K562 (cell line): ENCODE results near the gene TIAM1. TPM values are rescaled to one million over a fixed set of nuclear protein-coding genes. Genes with fewer than 3 reads are reported as not detected.

Source experiments
- ATAC-seq: fragments of 200-7000 bp; cut with Tn5 transposase; 3 replicates; pipeline ENCODE4 v1.9.1; 2020; ENCODE audit warnings: moderate library complexity
- BruUV-seq: library from RNA; stranded (reverse); fragments of 400-500 nt; replicated peaks from 2 replicates; lab custom pipeline; 2021; lab: Mats Ljungman, UMichigan
- CTCF ChIA-PET: fragments of 300-600 bp; formaldehyde crosslinking; extraction: SDS; loops from one replicate; lab custom pipeline; 2021; ENCODE audit warnings: low intra/inter-chr PET ratio; lab: Yijun Ruan, JAX
- POLR2A ChIA-PET: fragments of 300-600, 350-650 bp; sonication (Branson Sonifier 250); formaldehyde crosslinking; extraction: SDS; loops from one replicate; lab custom pipeline; 2021; ENCODE audit warnings: antibody characterized with exemption, inconsistent platforms; lab: Yijun Ruan, JAX
- DNase-seq, 4 experiments: peaks; one replicate each; pipeline versions ENCODE4 v3.0.0 to v3.0.0-alpha.2; 2011 to 2018; ENCODE audit warnings: low spot score in 3 of 4, mixed read lengths in 3 of 4; ENCODE audit errors: extremely low read depth in 1 of 4
- FAIRE-seq: peaks from 2 replicates; lab custom pipeline; 2011; peaks lifted over from hg19 to GRCh38; lab: Jason Lieb, UNC
- H2AFZ ChIP-seq: 2 replicates; pipeline ENCODE4 v1.6.0; 2011; ENCODE audit warnings: low read depth, low read length, control low read depth, inconsistent platforms
- H3K27ac ChIP-seq: fragments of 200-600 bp; 3 replicates; pipeline ENCODE4 v1.8.0; 2011; ENCODE audit warnings: low read depth, mild to moderate bottlenecking, control low read depth, inconsistent platforms, low read length, moderate library complexity, mixed read lengths; ENCODE audit errors: extremely low read depth
- H3K27me3 ChIP-seq, 2 experiments: fragments of 300-600 bp in 1 of 2; 2 replicates in 1 of 2; 3 replicates in 1 of 2; pipeline versions ENCODE4 v1.6.0 to v1.8.0; 2011; ENCODE audit warnings: inconsistent platforms in 2 of 2, low read length in 2 of 2, mild to moderate bottlenecking in 1 of 2, mixed read lengths in 1 of 2, moderate library complexity in 1 of 2; ENCODE audit not compliant: control insufficient read depth in 2 of 2, insufficient read depth in 2 of 2
- H3K36me3 ChIP-seq: fragments of 300-600 bp; 3 replicates; pipeline ENCODE4 v1.8.0; 2011; ENCODE audit warnings: mild to moderate bottlenecking, low read length, inconsistent platforms; ENCODE audit not compliant: control insufficient read depth, insufficient read depth
- H3K4me1 ChIP-seq, 2 experiments: fragments of 200-600 bp in 1 of 2; replicated peaks in 1 of 2; 2 replicates in 1 of 2; 3 replicates in 1 of 2; pipeline versions ENCODE4 v1.5.1 to v1.8.0; 2011; ENCODE audit warnings: inconsistent platforms in 2 of 2, low read length in 2 of 2, mild to moderate bottlenecking in 1 of 2, mixed read lengths in 1 of 2, moderate library complexity in 1 of 2; ENCODE audit not compliant: control insufficient read depth in 2 of 2, insufficient read depth in 2 of 2
- H3K4me2 ChIP-seq: 2 replicates; pipeline ENCODE4 v1.6.1; 2011; ENCODE audit warnings: low read length, control low read depth, inconsistent platforms, mixed read lengths; ENCODE audit not compliant: insufficient read depth
- H3K4me3 ChIP-seq: fragments of 200-600 bp; sonication (generic), shearing (Covaris generic); 2 replicates; pipeline ENCODE4 v1.5.1; 2016; ENCODE audit warnings: control low read depth, inconsistent platforms
- H3K79me2 ChIP-seq: fragments of 200-600 bp; 3 replicates; pipeline ENCODE4 v1.8.0; 2011; ENCODE audit warnings: low read length, inconsistent platforms; ENCODE audit not compliant: control insufficient read depth, insufficient read depth
- H3K9ac ChIP-seq, 2 experiments: 2 replicates each; pipeline versions ENCODE4 v1.6.0 to v1.6.1; 2011; ENCODE audit warnings: low read depth in 2 of 2, low read length in 2 of 2, control low read depth in 1 of 2, inconsistent platforms in 1 of 2, mild to moderate bottlenecking in 1 of 2, mixed read lengths in 1 of 2; ENCODE audit not compliant: insufficient read depth in 1 of 2
- H3K9me1 ChIP-seq: one replicate; pipeline ENCODE4 v1.6.0; 2011; ENCODE audit warnings: inconsistent platforms, mild to moderate bottlenecking, low read length, moderate library complexity; ENCODE audit not compliant: control insufficient read depth, insufficient read depth
- H3K9me3 ChIP-seq: replicated peaks from 2 replicates; pipeline ENCODE4 v1.5.1; 2011; ENCODE audit warnings: low read depth, low read length, inconsistent platforms; ENCODE audit not compliant: control insufficient read depth, insufficient read depth
- H4K20me1 ChIP-seq: replicated peaks from 2 replicates; pipeline ENCODE4 v1.6.1; 2011; ENCODE audit warnings: low read length, inconsistent platforms, mixed read lengths; ENCODE audit not compliant: control insufficient read depth, insufficient read depth
- CBX8 ChIP-seq: fragments of 200-600 bp; sonication (generic); IDR thresholded peaks from 2 replicates; pipeline ENCODE4 v1.6.1; 2012; ENCODE audit warnings: borderline replicate concordance, mixed run types, low read depth, mild to moderate bottlenecking, moderate library complexity, mixed read lengths, low read length, control low read depth, inconsistent platforms; ENCODE audit not compliant: poor library complexity, severe bottlenecking; ENCODE audit errors: extremely low read depth
- KLF6 ChIP-seq: fragments of 250-450 bp; sonication (Bioruptor Pico); IDR thresholded peaks from 2 replicates; pipeline ENCODE4 v1.4.0; 2020; ENCODE audit warnings: mild to moderate bottlenecking, moderate library complexity, borderline replicate concordance
- NR2F6 ChIP-seq: fragments of 450-650 bp; formaldehyde crosslinking; IDR thresholded peaks from 2 replicates; pipeline ENCODE4 v1.4.0; 2020; ENCODE audit warnings: mild to moderate bottlenecking
- PML ChIP-seq: IDR thresholded peaks from 2 replicates; pipeline ENCODE4 v1.6.1; 2012; ENCODE audit warnings: low read length, inconsistent platforms
- POLR2B ChIP-seq: fragments of 450-650 bp; IDR thresholded peaks from 2 replicates; pipeline ENCODE4 v1.6.1; 2018; ENCODE audit warnings: low read depth; ENCODE audit not compliant: partially characterized antibody
- RBFOX2 ChIP-seq: fragments of 200-400 bp; formaldehyde crosslinking; IDR thresholded peaks from 2 replicates; pipeline ENCODE4 v1.6.1; 2017; ENCODE audit warnings: low read depth, mild to moderate bottlenecking, low read length, moderate library complexity
- ZNF764 ChIP-seq: fragments of 250-450 bp; sonication (Bioruptor Pico); IDR thresholded peaks from 2 replicates; pipeline ENCODE4 v1.4.0; 2020; ENCODE audit warnings: low read depth, mild to moderate bottlenecking, moderate library complexity
- WGBS: fragments of 100-300 bp; shearing (Covaris generic); methylation state at CpG from one replicate; pipeline ENCODE4 v1.1.6; 2016; ENCODE audit warnings: low coverage, mixed read lengths; ENCODE audit not compliant: insufficient coverage; ENCODE audit errors: missing lambda C conversion rate; 5-methylcytosine and 5-hydroxymethylcytosine counted together
- in situ Hi-C: fragments of 300-500 bp; cut with MboI; formaldehyde crosslinking; loops from 4 replicates; pipeline ENCODE4 v1.15.0; 2018; ENCODE audit warnings: inconsistent platforms, mixed read lengths
- intact Hi-C: fragments of 100-400 bp; cut with micrococcal nuclease; formaldehyde crosslinking; loops from 2 replicates; pipeline ENCODE4 v1.14.2; 2022
- polyA plus RNA-seq, 8 experiments: library from polyadenylated mRNA; depleted of rRNA in 4 of 8; stranded (reverse) in 5 of 8; unstranded in 3 of 8; fragments of >200 nt; fragmentation: Nextera tagmentation in 2 of 8; fragmentation: Illumina TruSeq in 1 of 8; extraction: Ambion mirVana in 2 of 8; extraction: Trizol in 1 of 8; gene quantifications; 2 replicates each; pipeline versions ENCODE4 v1.2.1 to v1.2.3, GENCODE V29; 2011 to 2014; ENCODE audit warnings: inconsistent platforms in 1 of 8, missing spikeins in 1 of 8
- total RNA-seq, 7 experiments: library from RNA; depleted of rRNA in 6 of 7; stranded (reverse); fragments of >200 nt in 6 of 7; fragmentation: Illumina TruSeq in 2 of 7; extraction: Trizol in 2 of 7; gene quantifications; 2 replicates each; pipeline versions ENCODE4 v1.2.1 to v1.2.3, GENCODE V29; 2011 to 2021; ENCODE audit warnings: low replicate concordance in 1 of 7
- TF ChIP-seq, protein P1 (sequence below): fragments of 450-650 bp; IDR thresholded peaks from 2 replicates; pipeline ENCODE4 v1.6.1; 2016
- TF ChIP-seq, protein P2 (sequence below): fragments of 450-650 bp; formaldehyde crosslinking; IDR thresholded peaks from 2 replicates; pipeline ENCODE4 v1.4.0; 2020; ENCODE audit warnings: mild to moderate bottlenecking, moderate library complexity
- TF ChIP-seq, protein P3 (sequence below), 2 experiments: fragments of 250-450 bp in 1 of 2; fragments of 450-650 bp in 1 of 2; sonication (Bioruptor Pico) in 1 of 2; IDR thresholded peaks; 2 replicates each; pipeline versions ENCODE4 v1.6.1 to v1.8.0; 2016 to 2021; ENCODE audit warnings: mild to moderate bottlenecking in 2 of 2, moderate library complexity in 2 of 2, missing compliant biosample characterization in 1 of 2, missing genetic modification characterization in 1 of 2
- TF ChIP-seq, protein P4 (sequence below): fragments of 250-450 bp; sonication (Bioruptor Pico); IDR thresholded peaks from 2 replicates; pipeline ENCODE4 v1.8.0; 2022; ENCODE audit warnings: inconsistent platforms

TIAM1 gene
- total and polyA plus RNA-seq, 9 of the 15 experiments (the other 6 are each of a cell fraction or from before 2014, with no cell fraction given), result 0.11 TPM; not detected in 8

DNA sequence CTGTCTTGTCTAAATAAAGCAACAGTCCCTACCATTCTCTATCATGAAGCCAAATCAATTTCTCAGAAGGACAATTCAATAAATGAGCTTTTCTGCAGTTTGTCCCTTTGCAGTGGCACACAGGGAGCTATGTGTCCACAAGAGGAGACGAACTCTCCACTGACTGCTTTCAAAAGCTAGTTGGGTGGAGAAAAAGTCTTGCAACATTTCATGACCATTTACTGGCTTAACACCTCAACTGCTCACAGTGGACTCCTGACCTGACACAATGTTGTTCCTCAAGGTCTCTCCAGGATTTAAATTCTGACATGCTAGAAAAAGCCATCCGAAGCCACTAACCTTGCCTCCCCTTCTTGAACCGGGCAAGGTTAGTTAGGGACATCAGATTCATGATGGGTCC is 111.7 kb downstream of the TIAM1 start:
- 0% methylated on average over 3 of the region's 3 CpGs for WGBS
- no peak overlapping the region for H3K4me3 ChIP-seq
- ATAC-seq (no peak), DNase-seq (no peak), FAIRE-seq (no peak)
- H3K9me1 ChIP-seq, result no peaks in the 10 kb centered on the region
- H3K4me1 ChIP-seq, result no peaks in the 10 kb centered on the region
- POLR2A ChIA-PET, result interaction anchor here (1.0 to 1.5 kb wide), 2 partner anchors 12 to 21 kb away, joined by 3 to 4 read pairs; no protein-coding TSS in a partner anchor
- in situ Hi-C loops, result no loop called here
- no peak overlapping the region for H3K4me2 ChIP-seq
- H3K9ac ChIP-seq, result no peak overlapping the region
- TF ChIP-seq ZNF764 (no peak), RBFOX2 (no peak), NR2F6 (CRISPR knock-in tag) (no peak), PML (no peak), POLR2B (no peak), KLF6 (CRISPR knock-in tag) (no peak), CBX8 (no peak)
- TF ChIP-seq, protein P1, sequence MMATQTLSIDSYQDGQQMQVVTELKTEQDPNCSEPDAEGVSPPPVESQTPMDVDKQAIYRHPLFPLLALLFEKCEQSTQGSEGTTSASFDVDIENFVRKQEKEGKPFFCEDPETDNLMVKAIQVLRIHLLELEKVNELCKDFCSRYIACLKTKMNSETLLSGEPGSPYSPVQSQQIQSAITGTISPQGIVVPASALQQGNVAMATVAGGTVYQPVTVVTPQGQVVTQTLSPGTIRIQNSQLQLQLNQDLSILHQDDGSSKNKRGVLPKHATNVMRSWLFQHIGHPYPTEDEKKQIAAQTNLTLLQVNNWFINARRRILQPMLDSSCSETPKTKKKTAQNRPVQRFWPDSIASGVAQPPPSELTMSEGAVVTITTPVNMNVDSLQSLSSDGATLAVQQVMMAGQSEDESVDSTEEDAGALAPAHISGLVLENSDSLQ, result no peak
- TF ChIP-seq, protein P2, sequence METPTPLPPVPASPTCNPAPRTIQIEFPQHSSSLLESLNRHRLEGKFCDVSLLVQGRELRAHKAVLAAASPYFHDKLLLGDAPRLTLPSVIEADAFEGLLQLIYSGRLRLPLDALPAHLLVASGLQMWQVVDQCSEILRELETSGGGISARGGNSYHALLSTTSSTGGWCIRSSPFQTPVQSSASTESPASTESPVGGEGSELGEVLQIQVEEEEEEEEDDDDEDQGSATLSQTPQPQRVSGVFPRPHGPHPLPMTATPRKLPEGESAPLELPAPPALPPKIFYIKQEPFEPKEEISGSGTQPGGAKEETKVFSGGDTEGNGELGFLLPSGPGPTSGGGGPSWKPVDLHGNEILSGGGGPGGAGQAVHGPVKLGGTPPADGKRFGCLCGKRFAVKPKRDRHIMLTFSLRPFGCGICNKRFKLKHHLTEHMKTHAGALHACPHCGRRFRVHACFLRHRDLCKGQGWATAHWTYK (CRISPR knock-in tag), result no peak
- TF ChIP-seq, protein P3, sequence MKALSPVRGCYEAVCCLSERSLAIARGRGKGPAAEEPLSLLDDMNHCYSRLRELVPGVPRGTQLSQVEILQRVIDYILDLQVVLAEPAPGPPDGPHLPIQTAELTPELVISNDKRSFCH (CRISPR knock-in tag; IDR thresholded peaks at IDR 0.05), result no peak
- TF ChIP-seq, protein P3 (tag; IDR thresholded peaks at IDR 0.05), result no peak
- TF ChIP-seq, protein P4, sequence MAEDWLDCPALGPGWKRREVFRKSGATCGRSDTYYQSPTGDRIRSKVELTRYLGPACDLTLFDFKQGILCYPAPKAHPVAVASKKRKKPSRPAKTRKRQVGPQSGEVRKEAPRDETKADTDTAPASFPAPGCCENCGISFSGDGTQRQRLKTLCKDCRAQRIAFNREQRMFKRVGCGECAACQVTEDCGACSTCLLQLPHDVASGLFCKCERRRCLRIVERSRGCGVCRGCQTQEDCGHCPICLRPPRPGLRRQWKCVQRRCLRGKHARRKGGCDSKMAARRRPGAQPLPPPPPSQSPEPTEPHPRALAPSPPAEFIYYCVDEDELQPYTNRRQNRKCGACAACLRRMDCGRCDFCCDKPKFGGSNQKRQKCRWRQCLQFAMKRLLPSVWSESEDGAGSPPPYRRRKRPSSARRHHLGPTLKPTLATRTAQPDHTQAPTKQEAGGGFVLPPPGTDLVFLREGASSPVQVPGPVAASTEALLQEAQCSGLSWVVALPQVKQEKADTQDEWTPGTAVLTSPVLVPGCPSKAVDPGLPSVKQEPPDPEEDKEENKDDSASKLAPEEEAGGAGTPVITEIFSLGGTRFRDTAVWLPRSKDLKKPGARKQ (CRISPR knock-in tag), result no peak
- CTCF ChIA-PET, result no interaction called here
- no peaks in the 10 kb centered on the region for H4K20me1 ChIP-seq
- H3K79me2 ChIP-seq, result no peaks in the 10 kb centered on the region
- intact Hi-C loops, result no loop called here
- H3K27me3 ChIP-seq, result peaks cover 2 to 12% of the 10 kb centered on the region in 2 experiments; a peak in 3 of 5 replicates
- no TSS peak for BruUV-seq
- no peak overlapping the region for H2AFZ ChIP-seq
- no peaks in the 10 kb centered on the region for H3K36me3 ChIP-seq
- no peaks in the 10 kb centered on the region for H3K9me3 ChIP-seq
- H3K27ac ChIP-seq, result no peak overlapping the region
